IMR-90 (cell line): ENCODE results near the gene PHOSPHO1. TPM values are rescaled to one million over a fixed set of nuclear protein-coding genes. Genes with fewer than 3 reads are reported as not detected.

Experiments
- ATAC-seq: fragments of 200-7000 bp; cut with Tn5 transposase; 2 replicates; pipeline ENCODE4 v1.9.1; 2020; ENCODE audit warnings: low read depth, mild to moderate bottlenecking, moderate library complexity
- BruUV-seq: library from RNA; stranded (reverse); fragments of 400-500 nt; replicated peaks from 2 replicates; lab custom pipeline; 2021; lab: Mats Ljungman, UMichigan
- CTCF ChIA-PET: fragments of 300-600 bp; formaldehyde crosslinking; extraction: SDS; loops from one replicate; lab custom pipeline; 2021; ENCODE audit warnings: antibody characterized with exemption; lab: Yijun Ruan, JAX
- POLR2A ChIA-PET: fragments of 300-600 bp; sonication (Branson Sonifier 250); formaldehyde crosslinking; loops from one replicate; lab custom pipeline; 2022; ENCODE audit warnings: antibody characterized with exemption; ENCODE audit not compliant: unreplicated experiment; lab: Charles Lee
- DNase-seq: peaks from one replicate; pipeline ENCODE4 v3.0.0; 2013
- H2AFZ ChIP-seq: replicated peaks from 2 replicates; pipeline ENCODE3; 2013; ENCODE audit warnings: low read length, mild to moderate bottlenecking; ENCODE audit not compliant: poor library complexity
- H2AK5ac ChIP-seq: 2 replicates; pipeline ENCODE4 v1.6.1; 2013; ENCODE audit warnings: low read depth, low read length, inconsistent platforms
- H2AK9ac ChIP-seq: replicated peaks from 2 replicates; pipeline ENCODE3; 2013; ENCODE audit warnings: mild to moderate bottlenecking, low read depth, low read length, moderate library complexity; ENCODE audit not compliant: poor library complexity
- H2BK120ac ChIP-seq: 2 replicates; pipeline ENCODE4 v1.6.1; 2013; ENCODE audit warnings: low read depth, low read length, inconsistent platforms
- H2BK15ac ChIP-seq: 3 replicates; pipeline ENCODE4 v1.6.1; 2013; ENCODE audit warnings: low read depth, low read length, inconsistent platforms
- H2BK20ac ChIP-seq: 2 replicates; pipeline ENCODE4 v1.6.1; 2013; ENCODE audit warnings: low read depth, mild to moderate bottlenecking, inconsistent platforms, low read length, moderate library complexity
- H2BK5ac ChIP-seq: 2 replicates; pipeline ENCODE4 v1.6.1; 2013; ENCODE audit warnings: mild to moderate bottlenecking, low read depth, low read length, inconsistent platforms; ENCODE audit not compliant: poor library complexity, severe bottlenecking
- H3K14ac ChIP-seq: replicated peaks from 2 replicates; pipeline ENCODE4 v1.6.1; 2013; ENCODE audit warnings: low read depth, low read length, inconsistent platforms
- H3K18ac ChIP-seq: 2 replicates; pipeline ENCODE4 v1.6.1; 2013; ENCODE audit warnings: low read depth, low read length, control low read depth
- H3K23ac ChIP-seq: 2 replicates; pipeline ENCODE4 v1.6.1; 2013; ENCODE audit warnings: low read depth, low read length, inconsistent platforms
- H3K27ac ChIP-seq: 2 replicates; pipeline ENCODE4 v1.5.1; 2013; ENCODE audit warnings: mild to moderate bottlenecking, control low read depth, low read length; ENCODE audit not compliant: insufficient read depth
- H3K27me3 ChIP-seq: 2 replicates; pipeline ENCODE4 v1.6.1; 2013; ENCODE audit warnings: low read length; ENCODE audit not compliant: control insufficient read depth, insufficient read depth
- H3K36me3 ChIP-seq: 2 replicates; pipeline ENCODE4 v1.6.1; 2013; ENCODE audit warnings: low read length, mixed read lengths; ENCODE audit not compliant: control insufficient read depth, insufficient read depth
- H3K4ac ChIP-seq: 2 replicates; pipeline ENCODE4 v1.6.1; 2013; ENCODE audit warnings: low read depth, low read length, inconsistent platforms
- H3K4me1 ChIP-seq: 2 replicates; pipeline ENCODE4 v1.6.1; 2013; ENCODE audit warnings: low read length, mixed read lengths; ENCODE audit not compliant: control insufficient read depth, insufficient read depth
- H3K4me2 ChIP-seq: 2 replicates; pipeline ENCODE4 v1.6.1; 2013; ENCODE audit warnings: low read depth, mild to moderate bottlenecking, control low read depth, low read length, moderate library complexity
- H3K4me3 ChIP-seq: 2 replicates; pipeline ENCODE4 v1.5.1; 2013; ENCODE audit warnings: low read depth, mild to moderate bottlenecking, control low read depth, low read length, moderate library complexity; ENCODE audit not compliant: insufficient read depth
- H3K56ac ChIP-seq: 2 replicates; pipeline ENCODE4 v1.6.1; 2013; ENCODE audit warnings: low read length, inconsistent platforms; ENCODE audit not compliant: insufficient read depth; ENCODE audit errors: extremely low read depth
- H3K79me1 ChIP-seq, 2 experiments: 2 replicates each; pipeline ENCODE4 v1.6.1; 2013; ENCODE audit warnings: low read length in 2 of 2, inconsistent platforms in 1 of 2, low read depth in 1 of 2
- H3K9ac ChIP-seq: 2 replicates; pipeline ENCODE4 v1.6.1; 2013; ENCODE audit warnings: low read depth, low read length, control low read depth
- H3K9me1 ChIP-seq: 2 replicates; pipeline ENCODE4 v1.6.1; 2013; ENCODE audit warnings: low read length, inconsistent platforms; ENCODE audit not compliant: insufficient read depth
- H3K9me3 ChIP-seq: 2 replicates; pipeline ENCODE4 v1.6.1; 2013; ENCODE audit warnings: low read length; ENCODE audit not compliant: control insufficient read depth, insufficient read depth
- H4K20me1 ChIP-seq: 2 replicates; pipeline ENCODE4 v1.6.1; 2013; ENCODE audit warnings: low read length, inconsistent platforms; ENCODE audit not compliant: insufficient read depth
- H4K5ac ChIP-seq: 2 replicates; pipeline ENCODE4 v1.6.1; 2013; ENCODE audit warnings: mild to moderate bottlenecking, low read depth, low read length, control low read depth
- H4K8ac ChIP-seq, 2 experiments: 2 replicates each; pipeline ENCODE4 v1.6.1; 2013; ENCODE audit warnings: low read depth in 2 of 2, low read length in 2 of 2, control low read depth in 1 of 2, inconsistent platforms in 1 of 2
- H4K91ac ChIP-seq: 2 replicates; pipeline ENCODE4 v1.6.1; 2013; ENCODE audit warnings: low read depth, low read length, inconsistent platforms; ENCODE audit not compliant: insufficient read depth
- CHD1 ChIP-seq: IDR thresholded peaks from 2 replicates; pipeline ENCODE4 v1.6.1; 2012; ENCODE audit warnings: low read depth, low read length, improper control_type of control experiment
- MXI1 ChIP-seq: IDR thresholded peaks from 2 replicates; pipeline ENCODE4 v1.6.1; 2012; ENCODE audit warnings: low read depth, mild to moderate bottlenecking, low read length, moderate library complexity, borderline replicate concordance
- RCOR1 ChIP-seq: IDR thresholded peaks from 2 replicates; pipeline ENCODE4 v1.6.1; 2012; ENCODE audit warnings: mild to moderate bottlenecking, low read length, improper control_type of control experiment; ENCODE audit not compliant: insufficient replicate concordance
- WGBS, 2 experiments: methylation state at CpG; one replicate each; pipeline versions ENCODE4 v1.1.5 to v1.1.7; 2013; ENCODE audit warnings: missing lambda C conversion rate in 2 of 2; ENCODE audit not compliant: insufficient read length in 1 of 2; ENCODE audit errors: extremely low coverage in 2 of 2; 5-methylcytosine and 5-hydroxymethylcytosine counted together
- dilution Hi-C: fragments of 300-500 bp; cut with HindIII; formaldehyde crosslinking; loops from one replicate; pipeline ENCODE4 v1.14.3; 2018; ENCODE audit warnings: low sequenced_read_pairs; ENCODE audit not compliant: unreplicated experiment
- in situ Hi-C: fragments of 300-500 bp; cut with MboI; formaldehyde crosslinking; loops from 3 replicates; pipeline ENCODE4 v1.14.3; 2019; ENCODE audit warnings: low sequenced_read_pairs, inconsistent platforms, mixed read lengths
- intact Hi-C: fragments of 100-400 bp; cut with micrococcal nuclease; formaldehyde crosslinking; loops from 2 replicates; pipeline ENCODE4 v1.10.0; 2022
- polyA plus RNA-seq, 3 experiments: library from polyadenylated mRNA; depleted of rRNA; stranded (reverse); fragments of >200 nt; gene quantifications; 2 replicates each; pipeline ENCODE4 v1.2.3, GENCODE V29; 2012; ENCODE audit warnings: low replicate concordance in 1 of 3
- total RNA-seq: library from RNA; depleted of rRNA; stranded (reverse); fragments of >200 nt; gene quantifications from 2 replicates; pipeline ENCODE4 v1.2.3, GENCODE V29; 2012

PHOSPHO1 gene
- total and polyA plus RNA-seq, 2 of the 4 experiments (the other 2 are of a cell fraction): under 0.01 to 0.48 TPM

- intact Hi-C loops: no loop called here
- TF ChIP-seq MXI1: no peak
- no peak for TF ChIP-seq RCOR1
- TF ChIP-seq CHD1: no peak
- Histone ChIP-seq H2BK15ac (no peak overlapping the region), H3K4me3 (no peak overlapping the region), H3K36me3 (no peaks in the 10 kb centered on the region), H4K5ac (no peak overlapping the region), H3K23ac (no peak overlapping the region), H3K18ac (no peak overlapping the region), H3K79me1 (no peaks in the 10 kb centered on the region), H3K4me2 (no peak overlapping the region), H3K9ac (no peak overlapping the region), H3K4me1 (no peaks in the 10 kb centered on the region), H4K20me1 (no peaks in the 10 kb centered on the region), H2BK20ac (no peak overlapping the region), H3K56ac (no peak overlapping the region), H3K9me3 (peaks cover 5% of the 10 kb centered on the region; the same call in 1 of the 2 replicates), H2AK9ac (no peak overlapping the region), H2AFZ (no peak overlapping the region), H2AK5ac (no peak overlapping the region), H4K8ac (no peak overlapping the region), H3K4ac (no peak overlapping the region), H2BK5ac (no peak overlapping the region), H3K14ac (no peak overlapping the region), H3K27ac (no peak overlapping the region), H3K9me1 (no peaks in the 10 kb centered on the region), H3K27me3 (peaks cover 2% of the 10 kb centered on the region), H2BK120ac (no peak overlapping the region), H4K91ac (no peak overlapping the region)
- POLR2A ChIA-PET: interaction anchor here (0.6 kb wide), 1 partner anchor 107 kb away, joined by 3 read pairs; no protein-coding TSS in a partner anchor
- DNase-seq (no peak), ATAC-seq (no peak)
- CTCF ChIA-PET: interaction anchor here (3.2 kb wide), 1 partner anchor 13 kb away, joined by 8 read pairs; no protein-coding TSS in a partner anchor
- BruUV-seq: no TSS peak
- no CpG with 5 or more reads among the region's 3 CpGs for WGBS, 2 experiments
- dilution Hi-C loops: no loop called here
- in situ Hi-C loops: no loop called here
These were observed 47.5 kb upstream of the PHOSPHO1 start for GRCh38 chr17:49278076-49278475.
